GM18526 (cell line): ENCODE measurements around the gene VCL.

ENCODE experiments used
- POLR2A ChIP-seq: IDR thresholded peaks from 3 replicates; pipeline ENCODE4 v1.6.1; 2011; ENCODE audit not compliant: insufficient read length; ENCODE audit errors: extremely low read depth

VCL gene

DNA sequence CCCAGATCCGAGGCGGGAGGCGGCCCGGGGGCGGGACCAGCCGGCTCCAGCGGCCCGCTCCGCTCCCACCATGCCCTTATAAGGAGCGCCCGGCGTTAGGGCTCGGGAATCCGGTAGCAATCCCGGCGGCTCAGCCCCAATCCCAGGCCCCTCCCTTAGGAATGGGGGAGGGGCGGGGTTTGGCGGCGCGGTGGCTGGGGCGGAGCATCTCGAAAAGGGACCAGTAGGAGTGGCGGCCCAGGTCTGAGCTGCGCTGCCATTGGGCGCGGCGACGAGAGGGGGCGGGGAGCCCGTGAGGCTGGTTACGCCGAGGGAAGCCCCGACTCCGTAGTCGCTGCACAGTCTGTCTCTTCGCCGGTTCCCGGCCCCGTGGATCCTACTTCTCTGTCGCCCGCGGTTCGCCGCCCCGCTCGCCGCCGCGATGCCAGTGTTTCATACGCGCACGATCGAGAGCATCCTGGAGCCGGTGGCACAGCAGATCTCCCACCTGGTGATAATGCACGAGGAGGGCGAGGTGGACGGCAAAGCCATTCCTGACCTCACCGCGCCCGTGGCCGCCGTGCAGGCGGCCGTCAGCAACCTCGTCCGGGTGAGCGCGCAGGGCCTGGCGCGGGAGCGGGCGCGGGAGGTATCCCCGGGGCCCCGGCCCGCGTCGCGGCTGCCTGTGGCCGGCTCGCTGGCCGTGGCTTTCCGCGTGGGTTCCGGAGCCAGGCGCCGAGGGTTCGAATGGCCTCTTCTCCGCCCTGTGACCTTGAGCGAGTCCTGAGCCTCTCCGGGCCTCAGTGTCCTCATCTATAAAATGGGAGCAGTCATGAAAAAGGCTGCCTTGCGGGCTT is at the start of gene VCL:
Gene VCL, plus strand, starts transcription at position 330 of the 836 bp plus-strand sequence. Its CDS starts 92 bp downstream, at position 422.
- TF ChIP-seq POLR2A, result peak; percentile 90

- no peak for TF ChIP-seq POLR2A
These were observed 48.8 kb upstream of the VCL start for GRCh38 chr10:73948947-73949633.

DNA sequence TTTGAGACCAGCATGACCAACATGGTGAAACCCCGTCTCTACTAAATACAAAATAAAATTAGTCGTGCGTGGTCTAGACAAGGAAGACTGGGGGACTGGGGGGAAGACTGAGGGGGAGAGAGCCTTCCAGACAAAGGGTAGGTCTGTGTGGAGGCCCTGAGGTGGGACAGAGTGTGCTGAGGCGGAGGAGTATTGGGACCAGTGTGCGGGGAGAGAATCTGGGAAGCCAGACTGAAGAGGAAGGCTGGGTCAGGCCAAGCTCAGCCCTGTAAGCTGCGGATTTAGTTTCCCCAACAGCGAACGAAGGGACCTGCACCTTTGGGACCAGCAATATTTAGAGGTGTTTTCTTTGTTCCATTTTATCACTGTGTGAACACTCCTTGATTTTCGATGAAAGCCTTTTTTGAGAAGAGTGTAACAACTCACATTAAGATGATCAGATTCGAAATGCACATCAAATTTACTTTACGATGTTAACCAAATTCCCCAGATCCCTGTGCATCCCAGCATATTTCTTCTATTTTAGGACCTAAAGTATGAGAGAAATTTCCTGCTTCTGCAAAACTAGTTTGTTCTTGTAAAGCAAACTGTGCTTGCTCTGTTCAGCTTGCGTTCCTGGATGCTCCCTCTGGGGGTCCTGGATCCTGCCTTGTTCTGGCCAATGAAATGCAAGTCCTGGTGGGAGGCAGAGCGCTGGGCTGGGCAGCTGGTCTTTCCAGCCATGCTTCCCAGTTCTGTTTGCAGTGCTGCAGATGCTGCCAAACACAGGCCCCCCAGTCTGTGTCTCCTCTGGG is 47.6 kb upstream of the VCL start:
- TF ChIP-seq POLR2A, result no peak

DNA sequence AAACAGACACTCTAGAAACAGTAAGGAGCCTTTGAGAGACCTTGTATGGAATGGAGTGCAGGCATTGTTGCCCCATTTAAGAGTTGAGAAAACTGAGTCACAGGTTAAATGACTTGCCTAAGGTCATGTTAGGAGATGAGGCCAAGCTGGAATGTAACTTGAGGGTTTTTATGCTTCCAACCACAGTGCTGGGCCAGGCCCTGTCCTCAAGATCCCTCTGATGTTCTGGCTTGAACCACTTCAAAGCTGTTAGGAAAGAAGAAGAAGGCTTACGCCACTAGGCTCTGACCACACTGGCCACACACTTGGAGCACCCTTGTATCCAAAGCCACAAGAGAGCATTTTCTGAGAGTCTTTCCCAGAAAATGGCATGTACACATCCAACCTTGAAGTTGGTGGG is 44.3 kb upstream of the VCL start:
- no peak for TF ChIP-seq POLR2A

GRCh38 chr10:73954737-73955136 is 43.2 kb upstream of the VCL start:
- no peak for TF ChIP-seq POLR2A

- no peak for TF ChIP-seq POLR2A
These were observed 42.2 kb upstream of the VCL start for GRCh38 chr10:73955719-73956118.

DNA sequence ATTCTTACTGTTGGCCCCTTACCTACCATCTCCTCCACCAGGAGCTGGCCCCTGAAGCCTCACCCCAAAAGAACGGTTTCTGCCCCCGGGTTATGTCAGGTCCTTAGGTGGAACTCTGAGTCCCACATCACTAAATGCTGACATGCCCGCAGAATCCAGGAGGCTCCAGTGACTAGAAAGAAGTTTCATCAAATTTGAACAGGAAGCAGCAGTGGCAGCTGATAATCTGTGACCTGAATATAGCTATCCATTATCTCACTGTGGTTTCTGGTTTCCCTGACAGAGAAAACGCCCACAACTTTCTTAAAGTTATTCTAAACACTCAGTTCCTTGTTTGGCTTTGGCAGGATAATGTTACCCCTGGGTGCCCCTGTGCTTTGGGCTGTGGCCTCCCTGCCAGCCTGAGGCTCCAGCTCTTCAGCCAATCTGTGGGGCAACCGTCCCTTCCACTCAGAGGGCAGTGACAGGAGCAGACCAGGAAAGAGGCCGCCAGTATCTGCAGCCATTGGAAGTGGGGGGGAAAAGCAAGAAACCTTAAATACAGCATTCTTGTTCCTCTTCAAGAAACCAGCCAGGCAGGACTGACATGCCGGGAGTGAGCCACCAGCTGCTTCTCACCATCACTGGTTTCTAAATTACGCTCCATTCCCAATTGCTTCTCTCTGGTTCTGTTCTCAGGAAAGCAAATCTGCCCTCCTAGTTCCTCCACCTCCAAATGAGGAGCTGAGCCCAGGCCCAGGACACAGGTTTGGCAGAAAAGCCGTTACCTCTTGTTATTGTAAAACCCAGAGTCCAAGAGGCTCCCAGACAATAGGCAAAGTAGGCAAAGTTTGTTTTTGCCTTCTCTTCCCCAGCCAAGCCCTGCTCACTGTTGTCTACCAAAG is 41.2 kb upstream of the VCL start:
- peak; percentile 25 for TF ChIP-seq POLR2A

GRCh38 chr10:73959484-73960243 is 38.3 kb upstream of the VCL start:
- TF ChIP-seq POLR2A, result no peak

GRCh38 chr10:73962386-73962785 is 35.5 kb upstream of the VCL start:
- TF ChIP-seq POLR2A, result no peak

- no peak for TF ChIP-seq POLR2A
These were observed 33.2 kb upstream of the VCL start for GRCh38 chr10:73964743-73965142.

DNA sequence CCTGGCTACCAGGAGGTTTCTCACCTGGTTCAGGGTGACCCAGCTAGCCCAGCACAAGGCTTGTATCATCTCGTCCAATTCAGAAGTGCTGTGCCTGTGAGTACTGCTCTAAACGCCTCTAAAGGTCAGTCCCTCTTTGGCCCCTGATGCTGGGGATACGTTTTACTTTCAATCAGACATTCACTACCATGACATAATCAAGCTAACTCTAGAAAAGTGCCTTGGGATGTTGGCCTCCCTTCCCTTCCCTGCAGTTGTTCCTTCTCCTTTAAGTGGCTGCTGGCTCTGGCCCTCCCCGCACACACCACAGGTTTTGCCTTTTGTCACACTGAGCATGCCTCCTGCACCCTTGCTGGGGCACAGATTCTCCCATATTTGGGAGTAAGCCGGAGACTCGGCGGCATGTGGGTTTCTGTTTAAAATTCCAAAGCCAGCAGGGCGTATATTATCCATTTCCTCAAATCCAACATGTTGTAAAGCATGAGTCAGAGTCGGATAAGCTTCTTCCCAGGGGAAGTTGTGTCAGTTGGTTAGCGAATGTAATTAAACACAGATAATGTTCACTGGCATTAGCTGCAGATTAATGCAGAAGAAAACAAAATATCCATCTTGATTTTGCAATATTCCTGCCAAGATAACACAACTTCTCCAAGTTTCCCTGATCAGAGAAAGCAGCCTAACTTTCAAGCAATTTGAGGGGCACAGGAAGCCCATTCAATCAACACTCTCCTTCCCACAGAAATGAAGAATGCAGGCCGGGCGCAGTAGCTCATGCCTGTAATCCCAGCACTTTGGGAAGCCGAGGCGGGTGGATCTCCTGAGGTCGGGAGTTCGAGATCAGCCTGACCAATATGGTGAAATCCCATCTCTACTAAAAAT is 31.8 kb upstream of the VCL start:
- no peak for TF ChIP-seq POLR2A

DNA sequence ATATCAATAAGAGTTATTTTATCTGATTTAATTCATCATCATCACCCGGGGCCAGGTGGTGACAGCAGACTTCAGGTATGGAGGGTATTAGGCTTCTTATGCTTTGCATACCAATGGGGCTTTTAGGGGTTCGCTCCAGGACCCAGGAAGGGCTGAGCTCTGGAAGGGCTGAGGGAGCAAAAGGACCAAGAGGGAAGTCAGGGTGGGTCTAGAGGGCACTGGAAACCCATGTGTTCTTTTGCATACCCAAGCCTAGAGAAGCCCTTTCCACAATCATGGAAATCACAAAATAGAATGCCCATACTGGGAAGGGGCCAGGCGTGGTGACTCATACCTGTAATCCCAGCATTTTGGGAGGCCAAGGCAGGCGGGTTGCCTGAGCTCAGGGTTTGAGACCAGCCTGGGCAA is 30.9 kb upstream of the VCL start:
- TF ChIP-seq POLR2A, result no peak

GRCh38 chr10:73967544-73967943 is 30.4 kb upstream of the VCL start:
- TF ChIP-seq POLR2A, result no peak
